ENCODE measurements around the gene AZU1.
"Not testable (repeated sequence)": the region's sequence is repeated elsewhere in the genome, so short reads cannot be mapped to it uniquely, and the experiment has no call there.

AZU1 gene

GRCh38 chr19:834216-834615 is 6.6 kb downstream of the AZU1 start:
- TF ChIP-seq CTCF (IDR thresholded peaks at IDR 0.05; ENCODE audit: low read depth, low read length, missing control alignments) = no peak
- no peak overlapping the region for H3K4me3 ChIP-seq (replicated peaks; ENCODE audit: low read depth, low read length)
- DNase-seq (ENCODE audit: extremely low read depth, low read depth) = no peak

GRCh38 chr19:835210-835810 is 7.7 kb downstream of the AZU1 start:
- no peak for TF ChIP-seq CTCF (IDR thresholded peaks at IDR 0.05; ENCODE audit: low read depth, low read length, missing control alignments)
- no peak overlapping the region for H3K4me3 ChIP-seq (replicated peaks; ENCODE audit: low read depth, low read length)
- DNase-seq (ENCODE audit: extremely low read depth, low read depth) = no peak

- no peak for TF ChIP-seq CTCF (IDR thresholded peaks at IDR 0.05; ENCODE audit: low read depth, low read length, missing control alignments)
- DNase-seq (ENCODE audit: extremely low read depth, low read depth) = no peak
- H3K4me3 ChIP-seq (replicated peaks; ENCODE audit: low read depth, low read length) = no peak within 1 kb of the TSS
These were observed 13.0 kb downstream of the AZU1 start, which contains the start of gene PRTN3 for GRCh38 chr19:840519-841206. TSS of gene PRTN3 (plus strand) at chr19:840999. CDS start at chr19:841009, 10 bp downstream.

GRCh38 chr19:842802-843179 is 15.2 kb downstream of the AZU1 start:
- not testable (repeated sequence) for DNase-seq (ENCODE audit: extremely low read depth, low read depth); H3K4me3 ChIP-seq (replicated peaks; ENCODE audit: low read depth, low read length)

GRCh38 chr19:843180-843835 is 15.7 kb downstream of the AZU1 start:
- no peak for DNase-seq (ENCODE audit: extremely low read depth, low read depth)
- no peak for TF ChIP-seq CTCF (IDR thresholded peaks at IDR 0.05; ENCODE audit: low read depth, low read length, missing control alignments)
- no peak overlapping the region for H3K4me3 ChIP-seq (replicated peaks; ENCODE audit: low read depth, low read length)

GRCh38 chr19:843836-844545 is 16.4 kb downstream of the AZU1 start:
- H3K4me3 ChIP-seq (replicated peaks; ENCODE audit: low read depth, low read length) = no peak overlapping the region
- no peak for DNase-seq (ENCODE audit: extremely low read depth, low read depth)
- no peak for TF ChIP-seq CTCF (IDR thresholded peaks at IDR 0.05; ENCODE audit: low read depth, low read length, missing control alignments)

- H3K4me3 ChIP-seq (replicated peaks; ENCODE audit: low read depth, low read length) = no peak overlapping the region
- TF ChIP-seq CTCF (IDR thresholded peaks at IDR 0.05; ENCODE audit: low read depth, low read length, missing control alignments) = no peak
- no peak for DNase-seq (ENCODE audit: extremely low read depth, low read depth)
These were observed 16.9 kb downstream of the AZU1 start for GRCh38 chr19:844546-844971.
